GM21737 (cell line): ENCODE results near the gene TNFAIP1.

Source experiments
- ATAC-seq: cut with Tn5 transposase; IDR thresholded peaks from one replicate; pipeline ENCODE4 v1.9.1; 2021; ENCODE audit warnings: mild to moderate bottlenecking, moderate library complexity; ENCODE audit not compliant: unreplicated experiment

The TNFAIP1 gene

DNA sequence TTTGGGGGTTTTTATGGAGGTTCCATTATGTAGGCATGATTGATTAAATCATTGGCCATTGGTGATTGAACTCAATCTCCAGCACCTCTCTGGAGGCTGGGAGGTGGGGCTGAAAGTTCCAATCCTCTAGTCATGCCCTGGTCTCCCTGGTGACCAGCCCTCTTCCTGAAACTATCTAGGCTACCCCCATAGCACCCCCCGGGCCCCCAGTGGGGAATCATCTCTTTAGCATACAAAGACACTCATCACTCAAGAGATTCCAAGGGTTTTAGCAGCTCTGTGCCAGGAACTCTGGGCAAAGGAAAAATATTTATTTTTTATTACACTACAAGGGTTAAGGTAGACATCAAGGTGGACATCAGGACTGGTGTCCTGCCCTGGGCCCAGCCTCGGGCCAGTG, 59.9 kb downstream of the TNFAIP1 start:
- ATAC-seq, result no peak

DNA sequence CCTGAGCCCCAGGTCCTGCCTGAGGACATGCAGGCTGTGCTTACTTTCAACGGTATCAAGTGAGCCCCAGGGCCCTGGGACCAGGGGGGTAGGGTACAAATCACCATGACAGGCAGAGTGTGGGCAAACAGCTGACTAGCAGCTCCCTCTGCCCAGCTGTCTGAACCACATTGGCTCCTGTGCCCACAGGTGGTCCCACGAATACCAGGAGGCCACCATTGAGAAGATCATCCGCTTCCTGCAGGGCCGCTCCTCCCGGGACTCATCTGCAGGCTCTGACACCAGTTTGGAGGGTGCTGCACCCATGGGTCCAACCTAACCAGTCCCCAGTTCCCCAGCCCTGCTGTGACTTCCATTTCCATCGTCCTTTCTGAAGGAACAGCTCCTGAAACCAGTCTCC, 60.4 kb downstream of the TNFAIP1 start:
- ATAC-seq, result no peak
